ENCODE results near the gene VAV1. TPM values are rescaled to one million over a fixed set of nuclear protein-coding genes. Genes with fewer than 3 reads are reported as not detected.

Gene VAV1
- total and polyA plus RNA-seq, 2 of the 13 experiments (the other 11 are each of a cell fraction or from before 2014, with no cell fraction given), result not detected

- TF ChIP-seq, protein P1, sequence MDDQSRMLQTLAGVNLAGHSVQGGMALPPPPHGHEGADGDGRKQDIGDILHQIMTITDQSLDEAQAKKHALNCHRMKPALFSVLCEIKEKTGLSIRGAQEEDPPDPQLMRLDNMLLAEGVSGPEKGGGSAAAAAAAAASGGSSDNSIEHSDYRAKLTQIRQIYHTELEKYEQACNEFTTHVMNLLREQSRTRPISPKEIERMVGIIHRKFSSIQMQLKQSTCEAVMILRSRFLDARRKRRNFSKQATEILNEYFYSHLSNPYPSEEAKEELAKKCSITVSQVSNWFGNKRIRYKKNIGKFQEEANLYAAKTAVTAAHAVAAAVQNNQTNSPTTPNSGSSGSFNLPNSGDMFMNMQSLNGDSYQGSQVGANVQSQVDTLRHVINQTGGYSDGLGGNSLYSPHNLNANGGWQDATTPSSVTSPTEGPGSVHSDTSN (CRISPR knock-in tag; IDR thresholded peaks at IDR 0.05; ENCODE audit: borderline replicate concordance), result no peak
- TF ChIP-seq KDM5B (CRISPR knock-in tag; IDR thresholded peaks at IDR 0.05; ENCODE audit: borderline replicate concordance), result peak; percentile 93
- TF ChIP-seq NFKB2 (CRISPR knock-in tag; IDR thresholded peaks at IDR 0.05; ENCODE audit: borderline replicate concordance), result no peak; the same call in 1 of the 2 replicates
- peak; percentile 27; the same call in 1 of the 2 replicates for TF ChIP-seq ZNF430 (CRISPR knock-in tag; IDR thresholded peaks at IDR 0.05)
- no peak for TF ChIP-seq MBNL3 (CRISPR knock-in tag; conservative IDR thresholded peaks at IDR 0.05)
- peak; percentile 84; the same call in 1 of the 2 replicates for TF ChIP-seq ZSCAN31 (CRISPR knock-in tag; IDR thresholded peaks at IDR 0.05; ENCODE audit: low read depth)
- TF ChIP-seq ZNF747 (CRISPR knock-in tag; IDR thresholded peaks at IDR 0.05; ENCODE audit: borderline replicate concordance), result peak; percentile 91; the same call in 1 of the 2 replicates
- TF ChIP-seq ZNF788 (CRISPR knock-in tag; IDR thresholded peaks at IDR 0.05; ENCODE audit: borderline replicate concordance), result no peak
- TF ChIP-seq, protein P2, sequence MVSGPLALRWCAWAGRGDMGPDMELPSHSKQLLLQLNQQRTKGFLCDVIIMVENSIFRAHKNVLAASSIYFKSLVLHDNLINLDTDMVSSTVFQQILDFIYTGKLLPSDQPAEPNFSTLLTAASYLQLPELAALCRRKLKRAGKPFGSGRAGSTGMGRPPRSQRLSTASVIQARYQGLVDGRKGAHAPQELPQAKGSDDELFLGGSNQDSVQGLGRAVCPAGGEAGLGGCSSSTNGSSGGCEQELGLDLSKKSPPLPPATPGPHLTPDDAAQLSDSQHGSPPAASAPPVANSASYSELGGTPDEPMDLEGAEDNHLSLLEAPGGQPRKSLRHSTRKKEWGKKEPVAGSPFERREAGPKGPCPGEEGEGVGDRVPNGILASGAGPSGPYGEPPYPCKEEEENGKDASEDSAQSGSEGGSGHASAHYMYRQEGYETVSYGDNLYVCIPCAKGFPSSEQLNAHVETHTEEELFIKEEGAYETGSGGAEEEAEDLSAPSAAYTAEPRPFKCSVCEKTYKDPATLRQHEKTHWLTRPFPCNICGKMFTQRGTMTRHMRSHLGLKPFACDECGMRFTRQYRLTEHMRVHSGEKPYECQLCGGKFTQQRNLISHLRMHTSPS (CRISPR knock-in tag; IDR thresholded peaks at IDR 0.05; ENCODE audit: low read depth), result no peak
- TF ChIP-seq ZNF761 (CRISPR knock-in tag; conservative IDR thresholded peaks at IDR 0.05), result no peak
- peak; percentile 92 for TF ChIP-seq NR2C2 (CRISPR knock-in tag; IDR thresholded peaks at IDR 0.05; ENCODE audit: borderline replicate concordance)
- TF ChIP-seq ZNF30 (CRISPR knock-in tag; IDR thresholded peaks at IDR 0.05), result no peak
- no peak for TF ChIP-seq TBP (CRISPR knock-in tag; IDR thresholded peaks at IDR 0.05)
- TF ChIP-seq TOE1 (CRISPR knock-in tag; IDR thresholded peaks at IDR 0.05), result 0 out of 2 replicates have a peak, but pooled peaks have one; percentile 61
- TF ChIP-seq ZNF282 (IDR thresholded peaks at IDR 0.05; ENCODE audit: partially characterized antibody), result no peak
- 0 out of 2 replicates have a peak, but pooled peaks have one; percentile 17 for TF ChIP-seq BCL6 (CRISPR knock-in tag; IDR thresholded peaks at IDR 0.05)
- no peak; the same call in 1 of the 2 replicates for TF ChIP-seq ZNF331 (CRISPR knock-in tag; IDR thresholded peaks at IDR 0.05)
- peak; percentile 60 for TF ChIP-seq AGO1 (IDR thresholded peaks at IDR 0.05; ENCODE audit: low read depth, low read length, poor library complexity, severe bottlenecking)
- no peak for TF ChIP-seq KAT7 (CRISPR knock-in tag; IDR thresholded peaks at IDR 0.05; ENCODE audit: borderline replicate concordance)
- TF ChIP-seq ZSCAN20 (CRISPR knock-in tag; IDR thresholded peaks at IDR 0.05; ENCODE audit: borderline replicate concordance), result no peak
- no peak for TF ChIP-seq ZNF451 (CRISPR knock-in tag; IDR thresholded peaks at IDR 0.05)
- TF ChIP-seq, protein P3, sequence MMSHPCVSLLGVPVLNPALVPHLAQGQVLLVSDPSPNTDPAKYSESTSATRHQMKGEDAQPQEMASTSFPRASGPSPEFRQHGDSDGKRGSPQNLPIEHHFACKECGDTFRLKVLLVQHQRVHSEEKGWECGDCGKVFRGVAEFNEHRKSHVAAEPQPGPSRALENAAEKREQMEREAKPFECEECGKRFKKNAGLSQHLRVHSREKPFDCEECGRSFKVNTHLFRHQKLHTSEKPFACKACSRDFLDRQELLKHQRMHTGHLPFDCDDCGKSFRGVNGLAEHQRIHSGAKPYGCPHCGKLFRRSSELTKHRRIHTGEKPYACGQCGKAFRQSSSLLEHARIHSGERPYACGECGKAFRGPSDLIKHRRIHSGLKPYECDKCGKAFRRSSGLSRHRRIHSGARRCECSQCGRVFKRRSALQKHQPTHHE (CRISPR knock-in tag; IDR thresholded peaks at IDR 0.05; ENCODE audit: borderline replicate concordance), result no peak; the same call in 1 of the 2 replicates
- TF ChIP-seq KAT2B (IDR thresholded peaks at IDR 0.05; ENCODE audit: borderline replicate concordance, low read depth, low read length), result no peak
- TF ChIP-seq, protein P4, sequence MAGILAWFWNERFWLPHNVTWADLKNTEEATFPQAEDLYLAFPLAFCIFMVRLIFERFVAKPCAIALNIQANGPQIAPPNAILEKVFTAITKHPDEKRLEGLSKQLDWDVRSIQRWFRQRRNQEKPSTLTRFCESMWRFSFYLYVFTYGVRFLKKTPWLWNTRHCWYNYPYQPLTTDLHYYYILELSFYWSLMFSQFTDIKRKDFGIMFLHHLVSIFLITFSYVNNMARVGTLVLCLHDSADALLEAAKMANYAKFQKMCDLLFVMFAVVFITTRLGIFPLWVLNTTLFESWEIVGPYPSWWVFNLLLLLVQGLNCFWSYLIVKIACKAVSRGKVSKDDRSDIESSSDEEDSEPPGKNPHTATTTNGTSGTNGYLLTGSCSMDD (CRISPR knock-in tag; IDR thresholded peaks at IDR 0.05), result no peak
These were observed 20.0 kb upstream of the VAV1 start (continued) for GRCh38 chr19:6752256-6753177.
